Epithelial cell of proximal tubule (primary cell): Measurements from ENCODE around the gene RALGAPB. TPM values are rescaled to one million over a fixed set of nuclear protein-coding genes. Genes with fewer than 3 reads are reported as not detected.
"Not testable (repeated sequence)": the region's sequence is repeated elsewhere in the genome, so short reads cannot be mapped to it uniquely, and the experiment has no call there.

ENCODE experiments used
- DNase-seq: peaks from one replicate; pipeline ENCODE4 v3.0.0-alpha.2; 2011; ENCODE audit warnings: low read depth
- H3K4me3 ChIP-seq: 2 replicates; pipeline ENCODE4 v1.5.1; 2011; ENCODE audit warnings: low read depth, mild to moderate bottlenecking, low read length
- total RNA-seq: library from RNA; depleted of rRNA; stranded (reverse); fragments of >200 nt; gene quantifications from 2 replicates; pipeline ENCODE4 v1.2.3, GENCODE V29; 2015
- TF ChIP-seq, protein P1 (sequence below): conservative IDR thresholded peaks from 2 replicates; pipeline ENCODE4 v1.5.1; 2012; ENCODE audit warnings: low read depth, mild to moderate bottlenecking, low read length

The RALGAPB gene
- total RNA-seq, 1 donor from 2014 or later, result 19.1 TPM

DNA sequence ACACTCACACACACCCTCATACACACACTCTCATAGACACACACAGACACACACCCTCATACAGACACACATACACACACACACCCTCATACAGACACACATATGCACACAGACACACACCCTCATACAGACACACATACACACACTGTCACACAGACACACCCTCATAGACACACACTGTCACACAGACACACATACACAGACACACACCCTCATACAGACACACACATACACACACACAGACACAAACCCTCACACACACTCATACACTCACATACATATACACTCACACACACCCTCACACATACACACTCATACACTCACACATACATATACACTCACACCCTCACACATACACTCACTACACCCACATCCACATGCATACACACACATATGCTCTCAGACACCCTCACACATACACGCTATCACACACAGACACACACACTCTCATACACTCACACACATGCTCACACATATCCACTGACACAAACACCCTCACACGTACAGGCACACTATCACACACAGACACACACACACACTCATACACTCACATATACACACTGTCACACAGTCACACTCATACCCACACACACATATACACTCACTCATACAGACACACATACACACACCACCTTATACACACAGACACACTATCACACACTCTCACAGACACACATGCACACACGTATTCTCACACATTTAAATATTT lies 117.5 kb downstream of the RALGAPB start:
- H3K4me3 ChIP-seq, result no peak overlapping the region
- DNase-seq, result no peak
- TF ChIP-seq, protein P1, sequence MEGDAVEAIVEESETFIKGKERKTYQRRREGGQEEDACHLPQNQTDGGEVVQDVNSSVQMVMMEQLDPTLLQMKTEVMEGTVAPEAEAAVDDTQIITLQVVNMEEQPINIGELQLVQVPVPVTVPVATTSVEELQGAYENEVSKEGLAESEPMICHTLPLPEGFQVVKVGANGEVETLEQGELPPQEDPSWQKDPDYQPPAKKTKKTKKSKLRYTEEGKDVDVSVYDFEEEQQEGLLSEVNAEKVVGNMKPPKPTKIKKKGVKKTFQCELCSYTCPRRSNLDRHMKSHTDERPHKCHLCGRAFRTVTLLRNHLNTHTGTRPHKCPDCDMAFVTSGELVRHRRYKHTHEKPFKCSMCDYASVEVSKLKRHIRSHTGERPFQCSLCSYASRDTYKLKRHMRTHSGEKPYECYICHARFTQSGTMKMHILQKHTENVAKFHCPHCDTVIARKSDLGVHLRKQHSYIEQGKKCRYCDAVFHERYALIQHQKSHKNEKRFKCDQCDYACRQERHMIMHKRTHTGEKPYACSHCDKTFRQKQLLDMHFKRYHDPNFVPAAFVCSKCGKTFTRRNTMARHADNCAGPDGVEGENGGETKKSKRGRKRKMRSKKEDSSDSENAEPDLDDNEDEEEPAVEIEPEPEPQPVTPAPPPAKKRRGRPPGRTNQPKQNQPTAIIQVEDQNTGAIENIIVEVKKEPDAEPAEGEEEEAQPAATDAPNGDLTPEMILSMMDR, result no peak

DNA sequence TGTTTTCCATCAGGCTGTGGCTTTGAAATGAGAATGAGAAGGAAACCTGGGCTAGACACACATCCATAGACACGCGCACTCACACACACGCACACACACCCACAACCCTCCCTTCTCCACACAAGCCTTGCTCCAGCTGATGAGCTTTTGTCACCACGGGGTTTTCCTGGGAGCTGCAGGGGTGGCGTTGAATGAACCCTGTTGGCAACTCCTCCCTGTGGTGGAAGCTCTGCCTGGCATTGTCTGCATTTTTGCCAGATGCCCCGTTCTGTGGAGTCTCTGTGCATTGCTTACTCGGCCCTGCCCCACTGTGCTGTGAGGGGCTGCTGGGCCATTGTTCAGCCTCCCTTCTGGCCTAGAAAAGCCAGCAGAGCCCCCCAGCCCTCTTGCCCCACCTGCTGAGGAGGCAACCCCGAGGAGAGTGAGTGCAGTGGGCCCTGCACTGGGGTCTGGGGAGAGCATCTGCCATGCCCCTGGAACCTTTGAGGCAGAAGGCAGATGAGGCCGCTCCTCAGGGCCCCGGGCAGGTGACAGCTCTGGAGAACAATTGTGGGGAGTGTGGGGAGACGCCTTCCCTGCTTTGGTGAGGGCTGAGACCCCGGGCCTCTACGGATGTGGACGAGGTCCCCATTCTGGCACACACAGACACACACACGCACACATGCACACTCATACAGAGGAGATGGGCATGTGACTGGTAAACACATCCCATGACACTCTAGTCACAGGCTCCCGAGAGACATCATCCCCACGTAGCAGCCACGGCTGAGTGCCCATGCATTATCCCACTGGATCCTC lies 118.2 kb downstream of the RALGAPB start:
- DNase-seq, result no peak
- TF ChIP-seq, protein P1, result no peak
- H3K4me3 ChIP-seq, result no peak overlapping the region

DNA sequence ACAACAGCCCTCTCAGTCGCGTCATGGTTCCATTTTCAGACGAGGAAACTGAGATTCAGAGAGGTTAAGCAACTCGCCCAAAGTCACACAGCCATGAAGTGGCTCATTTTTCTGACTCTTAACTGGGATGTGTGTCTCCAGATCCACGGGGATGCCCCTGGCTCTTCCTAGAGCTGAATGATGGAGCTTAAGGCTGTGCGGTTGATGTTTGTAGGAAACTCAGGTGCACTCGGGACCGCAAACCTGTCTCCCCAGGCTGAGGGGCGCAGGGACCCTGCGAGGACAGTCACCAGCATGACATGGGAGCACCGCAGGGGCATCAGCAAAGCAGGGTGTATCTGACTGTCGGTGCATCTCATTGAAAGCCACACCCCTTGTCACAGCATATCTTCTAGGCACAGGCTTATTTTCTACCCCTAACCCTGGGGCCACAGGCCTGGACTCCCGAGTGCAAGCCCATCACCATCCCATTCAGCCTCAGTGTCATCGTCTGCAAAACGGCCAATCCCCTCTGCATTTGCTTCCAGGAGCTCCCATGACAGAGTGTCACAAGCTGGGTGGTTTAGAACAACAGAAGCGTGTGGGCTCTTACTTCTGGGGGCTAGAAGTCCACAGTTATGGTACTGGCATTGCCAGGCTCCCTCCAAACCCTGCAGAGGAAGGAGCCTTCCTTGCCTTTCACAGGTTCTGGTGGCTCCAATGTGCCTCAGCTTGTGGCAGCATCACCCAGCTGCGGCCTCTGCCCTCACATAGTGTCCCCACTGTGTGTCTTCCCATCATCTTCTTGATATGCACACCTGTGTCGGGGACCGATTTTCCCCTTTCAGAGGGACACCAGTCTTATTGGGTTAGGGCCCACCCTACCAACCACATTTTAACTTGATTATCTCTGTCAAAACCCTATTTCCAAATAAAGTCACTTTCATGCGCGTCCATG lies 119.1 kb downstream of the RALGAPB start:
- no peak overlapping the region for H3K4me3 ChIP-seq
- TF ChIP-seq, protein P1, result no peak
- no peak for DNase-seq

DNA sequence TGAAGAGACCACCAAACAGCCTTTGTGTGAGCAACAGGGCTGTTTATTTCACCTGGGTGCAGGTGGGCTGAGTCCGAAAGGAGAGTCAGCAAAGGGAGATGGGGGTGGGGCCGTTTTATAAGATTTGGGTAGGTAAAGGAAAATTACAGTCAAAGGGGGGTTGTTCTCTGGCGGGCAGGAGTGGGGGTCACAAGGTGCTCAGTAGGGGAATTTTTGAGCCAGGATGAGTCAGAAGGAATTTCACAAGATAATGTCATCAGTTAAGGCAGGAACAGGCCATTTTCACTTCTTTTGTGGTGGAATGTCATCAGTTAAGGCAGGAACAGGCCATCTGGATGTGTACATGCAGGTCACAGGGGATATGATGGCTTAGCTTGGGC lies 119.8 kb downstream of the RALGAPB start:
- not testable (repeated sequence) for DNase-seq, H3K4me3 ChIP-seq

DNA sequence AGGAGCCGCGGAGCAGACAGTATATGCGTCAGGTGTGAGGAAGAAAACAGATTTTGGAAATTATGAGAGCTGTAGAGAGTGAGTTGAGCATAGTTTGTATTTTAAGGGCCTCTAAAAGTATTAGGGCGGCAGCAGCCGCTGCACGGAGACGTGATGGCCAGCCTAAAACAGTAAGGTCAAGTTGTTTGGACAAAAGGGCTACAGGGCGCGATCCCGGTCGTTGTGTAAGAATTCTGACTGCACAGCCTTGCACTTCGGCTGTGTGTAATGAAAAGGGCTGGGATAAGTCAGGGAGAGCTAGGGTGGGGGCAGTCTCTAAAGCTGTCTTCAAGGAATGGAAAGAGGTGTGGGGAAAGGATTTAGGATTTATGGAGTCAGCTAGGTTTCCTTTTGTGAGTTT lies 121.6 kb downstream of the RALGAPB start:
- H3K4me3 ChIP-seq, result not testable (repeated sequence)

DNA sequence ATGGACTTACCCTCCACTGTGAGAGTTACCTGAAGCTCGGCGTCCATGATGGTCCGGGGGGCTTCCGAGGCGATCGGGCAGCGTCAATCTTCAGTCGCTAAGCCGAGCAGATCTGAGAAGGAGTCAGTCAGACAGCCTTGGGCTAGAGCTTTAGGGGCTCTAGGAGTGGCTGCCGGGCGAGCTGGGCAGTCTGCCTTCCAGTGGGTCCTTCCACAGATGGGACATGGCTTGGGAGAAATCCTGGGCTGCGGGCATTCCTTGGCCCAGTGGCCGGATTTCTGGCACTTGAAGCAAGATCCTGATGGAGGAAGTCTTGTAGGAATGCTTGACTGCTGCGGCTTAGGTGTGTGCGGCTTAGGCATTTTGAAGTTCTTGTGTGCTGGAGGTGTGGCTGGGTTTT lies 123.2 kb downstream of the RALGAPB start:
- not testable (repeated sequence) for DNase-seq, H3K4me3 ChIP-seq

More for the DNA sequence above, 121.6 kb downstream of the RALGAPB start:
- DNase-seq, result not testable (repeated sequence)

DNA sequence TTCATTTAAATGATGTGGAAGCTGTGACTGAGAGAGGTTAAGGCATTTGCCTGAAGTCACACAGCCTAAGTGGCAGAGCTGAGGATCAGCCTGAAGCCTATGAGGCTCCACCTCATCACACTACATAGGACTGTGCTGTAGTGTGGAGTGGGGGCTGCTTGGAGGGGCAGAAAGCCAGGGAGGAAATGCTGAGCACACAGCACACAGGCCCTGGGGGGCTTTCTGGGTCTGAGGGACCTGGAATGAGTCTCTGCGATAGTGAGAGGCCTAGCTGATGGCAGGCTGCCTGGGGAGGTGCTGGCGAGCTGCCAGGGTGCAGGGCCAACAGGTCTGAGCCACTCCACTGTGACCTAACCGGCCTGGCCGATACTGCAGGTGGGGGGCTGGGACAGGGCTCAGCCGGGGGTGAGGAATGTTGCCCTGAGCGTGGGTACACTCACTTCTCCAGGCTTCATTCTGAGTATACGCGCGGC lies 126.8 kb downstream of the RALGAPB start:
- TF ChIP-seq, protein P1, result no peak
- DNase-seq, result no peak
- H3K4me3 ChIP-seq, result no peak overlapping the region

DNA sequence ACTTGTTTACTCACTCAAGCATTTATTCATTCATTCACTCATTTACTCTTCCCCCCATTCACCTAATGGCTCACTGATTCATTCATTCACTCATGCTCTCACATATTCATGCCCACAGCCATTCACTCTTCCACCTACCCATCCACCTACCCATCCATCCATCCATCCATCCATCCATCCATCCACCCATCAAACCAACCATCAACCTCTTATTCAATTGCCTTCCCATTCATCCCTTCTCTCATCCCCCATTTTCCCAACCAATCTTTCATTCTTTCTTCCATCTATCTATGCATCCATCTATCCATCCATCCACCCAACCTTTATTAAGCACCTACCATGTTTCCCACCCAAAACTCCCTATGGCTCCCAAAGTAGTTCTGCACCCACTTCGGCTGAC lies 127.4 kb downstream of the RALGAPB start:
- H3K4me3 ChIP-seq, result no peak overlapping the region
- DNase-seq, result no peak
- TF ChIP-seq, protein P1, result no peak
